Measurements from ENCODE around the gene SORCS2. TPM values are rescaled to one million over a fixed set of nuclear protein-coding genes. Genes with fewer than 3 reads are reported as not detected.

The SORCS2 gene
- total RNA-seq, 1 donor, result 0.27 TPM

DNA sequence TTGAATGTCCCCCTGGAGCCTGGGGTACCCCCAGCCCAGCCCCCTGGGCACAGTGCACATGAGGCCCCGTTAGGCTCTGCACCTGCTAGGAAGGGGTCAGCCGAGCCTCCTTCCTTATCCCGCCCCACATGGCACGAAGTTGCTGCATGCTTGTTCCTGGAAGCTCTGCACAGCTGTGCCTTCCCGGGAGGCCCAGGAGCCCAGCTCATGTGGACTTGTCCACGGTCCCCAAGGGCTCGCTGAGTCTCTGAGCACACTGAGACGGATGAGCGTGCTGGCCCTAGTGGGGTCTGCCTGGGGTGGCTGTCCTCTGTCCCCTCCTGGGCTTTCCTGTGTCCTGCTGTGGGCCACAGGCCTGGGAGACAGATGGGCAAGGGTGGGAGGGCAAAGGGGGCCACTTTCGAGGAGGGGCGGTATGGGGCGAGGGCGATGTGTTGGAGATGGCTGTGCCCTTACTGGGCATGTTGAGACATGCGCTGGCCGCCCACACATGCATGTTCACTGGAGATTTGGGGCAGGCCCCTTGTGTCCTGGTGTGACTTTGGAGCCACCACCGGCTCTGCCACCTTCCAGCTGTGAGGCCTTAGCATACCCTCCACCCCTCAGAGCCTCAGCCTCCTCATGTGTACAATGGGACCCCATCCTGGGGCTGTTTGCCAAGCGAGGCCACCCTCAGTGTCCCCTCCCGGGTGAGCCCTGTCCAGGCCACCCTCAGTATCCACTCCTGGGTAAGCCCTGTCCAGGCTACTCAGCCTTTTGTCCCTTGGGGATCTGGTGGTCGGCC, 509.7 kb downstream of the SORCS2 start:
- DNase-seq (ENCODE audit: low read depth), result no peak
- TF ChIP-seq, protein P1, sequence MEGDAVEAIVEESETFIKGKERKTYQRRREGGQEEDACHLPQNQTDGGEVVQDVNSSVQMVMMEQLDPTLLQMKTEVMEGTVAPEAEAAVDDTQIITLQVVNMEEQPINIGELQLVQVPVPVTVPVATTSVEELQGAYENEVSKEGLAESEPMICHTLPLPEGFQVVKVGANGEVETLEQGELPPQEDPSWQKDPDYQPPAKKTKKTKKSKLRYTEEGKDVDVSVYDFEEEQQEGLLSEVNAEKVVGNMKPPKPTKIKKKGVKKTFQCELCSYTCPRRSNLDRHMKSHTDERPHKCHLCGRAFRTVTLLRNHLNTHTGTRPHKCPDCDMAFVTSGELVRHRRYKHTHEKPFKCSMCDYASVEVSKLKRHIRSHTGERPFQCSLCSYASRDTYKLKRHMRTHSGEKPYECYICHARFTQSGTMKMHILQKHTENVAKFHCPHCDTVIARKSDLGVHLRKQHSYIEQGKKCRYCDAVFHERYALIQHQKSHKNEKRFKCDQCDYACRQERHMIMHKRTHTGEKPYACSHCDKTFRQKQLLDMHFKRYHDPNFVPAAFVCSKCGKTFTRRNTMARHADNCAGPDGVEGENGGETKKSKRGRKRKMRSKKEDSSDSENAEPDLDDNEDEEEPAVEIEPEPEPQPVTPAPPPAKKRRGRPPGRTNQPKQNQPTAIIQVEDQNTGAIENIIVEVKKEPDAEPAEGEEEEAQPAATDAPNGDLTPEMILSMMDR (IDR thresholded peaks at IDR 0.05; ENCODE audit: insufficient read depth, low read length), result no peak
- no peak overlapping the region for H3K4me3 ChIP-seq (ENCODE audit: low read depth, low read length)

DNA sequence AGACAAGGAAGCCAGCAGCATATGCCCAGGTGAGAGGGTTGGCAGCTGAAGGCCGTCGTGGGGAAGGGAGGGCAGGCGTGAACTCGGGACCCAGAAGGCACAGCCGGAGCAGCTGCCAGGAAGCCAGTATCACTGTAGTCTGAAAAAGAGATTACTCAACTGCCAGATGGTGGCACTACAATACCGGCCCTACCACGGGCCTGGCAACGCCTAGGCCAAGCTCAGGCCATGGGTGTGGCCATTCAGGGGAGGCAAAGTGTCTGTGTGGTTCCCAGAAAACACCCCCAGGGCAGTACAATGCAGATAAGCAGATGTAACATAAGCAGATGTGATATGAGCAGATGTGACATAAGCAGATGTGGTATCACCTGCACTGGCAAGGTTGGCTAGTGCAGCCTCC, 511.4 kb downstream of the SORCS2 start:
- no peak for DNase-seq (ENCODE audit: low read depth)
- TF ChIP-seq, protein P1 (IDR thresholded peaks at IDR 0.05; ENCODE audit: insufficient read depth, low read length), result no peak
- no peak overlapping the region for H3K4me3 ChIP-seq (ENCODE audit: low read depth, low read length)

DNA sequence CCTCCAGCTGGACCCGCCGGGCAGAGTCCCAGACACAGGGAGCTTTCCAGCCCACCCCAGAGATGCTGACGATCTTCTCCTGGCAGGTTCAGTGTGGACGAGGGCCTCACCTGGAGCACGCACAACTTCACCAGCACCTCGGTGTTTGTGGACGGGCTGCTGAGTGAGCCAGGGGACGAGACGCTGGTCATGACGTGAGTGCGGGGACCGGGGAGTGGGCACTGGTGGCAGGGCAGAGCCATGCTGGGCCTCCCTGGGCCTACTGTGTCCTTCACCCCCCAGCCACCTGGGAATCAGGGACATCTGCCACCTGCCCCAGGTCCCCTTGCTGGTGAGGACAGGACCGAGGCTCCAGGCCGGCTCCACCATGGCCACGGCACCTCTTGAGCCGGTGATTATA, 511.8 kb downstream of the SORCS2 start:
- TF ChIP-seq, protein P1 (IDR thresholded peaks at IDR 0.05; ENCODE audit: insufficient read depth, low read length), result no peak
- DNase-seq (ENCODE audit: low read depth), result no peak
- H3K4me3 ChIP-seq (ENCODE audit: low read depth, low read length), result no peak overlapping the region

- no peak for DNase-seq (ENCODE audit: low read depth)
- no peak overlapping the region for H3K4me3 ChIP-seq (ENCODE audit: low read depth, low read length)
- TF ChIP-seq, protein P1 (IDR thresholded peaks at IDR 0.05; ENCODE audit: insufficient read depth, low read length), result no peak
Measured at GRCh38 chr4:7704625-7705024, 512.3 kb downstream of the SORCS2 start.

GRCh38 chr4:7705062-7705461, 512.7 kb downstream of the SORCS2 start:
- TF ChIP-seq, protein P1 (IDR thresholded peaks at IDR 0.05; ENCODE audit: insufficient read depth, low read length), result no peak
- peak; percentile 13 for DNase-seq (ENCODE audit: low read depth)
- H3K4me3 ChIP-seq (ENCODE audit: low read depth, low read length), result no peak overlapping the region

DNA sequence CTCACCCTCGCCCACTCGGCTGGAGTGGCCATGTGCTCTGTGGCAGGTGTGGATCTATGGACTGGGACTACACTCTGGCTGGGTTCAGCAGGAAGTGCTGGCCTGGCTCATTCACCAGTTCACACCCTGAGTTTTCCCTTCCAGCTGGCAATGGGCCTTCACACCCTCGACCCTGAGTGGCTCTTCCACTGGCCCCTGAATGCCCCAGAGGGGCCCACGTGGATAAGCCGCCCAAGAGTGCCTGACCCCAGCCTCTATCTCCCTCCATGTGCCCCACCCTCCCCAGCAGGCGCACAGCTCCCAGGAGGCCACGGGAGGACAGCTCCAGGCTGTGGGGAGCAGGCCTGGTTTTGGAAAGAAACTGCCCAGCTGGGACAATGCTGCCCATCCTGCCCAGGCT, 513.3 kb downstream of the SORCS2 start:
- TF ChIP-seq, protein P1 (IDR thresholded peaks at IDR 0.05; ENCODE audit: insufficient read depth, low read length), result no peak
- no peak for DNase-seq (ENCODE audit: low read depth)
- H3K4me3 ChIP-seq (ENCODE audit: low read depth, low read length), result no peak overlapping the region

GRCh38 chr4:7708238-7708637, 515.9 kb downstream of the SORCS2 start:
- TF ChIP-seq, protein P1 (IDR thresholded peaks at IDR 0.05; ENCODE audit: insufficient read depth, low read length), result no peak
- no peak overlapping the region for H3K4me3 ChIP-seq (ENCODE audit: low read depth, low read length)
- DNase-seq (ENCODE audit: low read depth), result no peak
